Activated T-helper 17 cell treated with anti-CD3 and anti-CD28 coated beads, Interleukin-2, amount 50 U/mL, for 72 hours (primary cell): ENCODE data around the gene ASTN2. TPM values are rescaled to one million over a fixed set of nuclear protein-coding genes. Genes with fewer than 3 reads are reported as not detected.

Experiments used
- ATAC-seq: fragments of 150-1000 bp; cut with Tn5 transposase; replicated peaks from 2 replicates; pipeline ENCODE4 v1.10.0; 2021; ENCODE audit warnings: mild to moderate bottlenecking, moderate library complexity
- H3K27ac Mint-ChIP-seq: one replicate; pipeline ENCODE4 v1.8.0; 2022; ENCODE audit warnings: mixed read lengths
- H3K27me3 Mint-ChIP-seq: one replicate; pipeline ENCODE4 v1.8.0; 2022; ENCODE audit warnings: mixed read lengths
- H3K36me3 Mint-ChIP-seq: one replicate; pipeline ENCODE4 v1.8.0; 2022; ENCODE audit warnings: low read depth, mild to moderate bottlenecking, mixed read lengths
- H3K4me1 Mint-ChIP-seq: one replicate; pipeline ENCODE4 v1.8.0; 2022; ENCODE audit warnings: mixed read lengths
- H3K4me3 Mint-ChIP-seq: one replicate; pipeline ENCODE4 v1.8.0; 2022; ENCODE audit warnings: mild to moderate bottlenecking, mixed read lengths
- H3K9me3 Mint-ChIP-seq: one replicate; pipeline ENCODE4 v1.8.0; 2022; ENCODE audit warnings: mixed read lengths
- total RNA-seq, 2 donors: library from RNA; stranded (reverse); gene quantifications; one replicate each; pipeline ENCODE4 v1.2.3, GENCODE V29; 2022

Gene ASTN2
- total RNA-seq, 2 donors from 2014 or later = 3.3 to 5.4 TPM

DNA sequence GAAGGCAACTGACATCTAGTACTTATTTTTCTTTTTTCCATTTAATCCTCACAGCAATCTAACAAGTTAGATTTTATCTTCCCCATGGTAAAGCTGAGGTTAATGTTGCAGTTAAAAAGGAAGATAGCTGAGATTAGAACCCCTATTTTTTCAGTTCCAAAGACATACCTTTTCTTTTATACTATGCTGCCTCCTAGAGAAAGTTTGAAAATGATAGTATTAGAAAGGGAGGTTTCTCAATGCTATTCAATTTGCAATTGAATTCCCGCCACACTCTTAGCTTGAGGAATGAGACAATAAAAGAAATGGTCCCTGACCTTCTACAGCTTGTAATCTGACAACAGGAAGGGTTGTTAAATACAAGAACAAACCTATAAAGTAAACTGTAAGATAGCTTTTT, 923.6 kb downstream of the ASTN2 start:
- H3K4me1 Mint-ChIP-seq = no peaks in the 10 kb centered on the region

DNA sequence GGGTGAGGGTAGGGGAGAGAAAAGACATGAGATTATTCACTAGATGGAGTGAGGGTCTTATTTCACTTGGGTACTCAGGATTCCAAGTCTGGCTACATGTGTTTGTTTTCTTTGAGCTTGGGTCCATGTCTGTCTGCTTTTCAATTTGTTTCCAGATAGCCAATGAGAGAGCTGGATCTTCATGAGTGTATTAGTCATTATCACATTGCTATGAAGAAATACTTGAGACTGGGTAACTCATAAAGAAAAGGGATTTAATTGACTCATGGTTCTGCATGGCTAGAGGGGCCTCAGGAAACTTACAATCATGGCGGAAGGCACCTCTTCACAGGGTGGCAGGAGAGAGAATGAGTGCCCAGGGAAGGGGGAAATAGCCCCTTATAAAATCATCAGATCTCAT, 924.5 kb downstream of the ASTN2 start:
- no peaks in the 10 kb centered on the region for H3K9me3 Mint-ChIP-seq
- no peaks in the 10 kb centered on the region for H3K27me3 Mint-ChIP-seq
- no peak overlapping the region for H3K4me3 Mint-ChIP-seq
- no peak for ATAC-seq
- H3K36me3 Mint-ChIP-seq = no peaks in the 10 kb centered on the region
- no peaks in the 10 kb centered on the region for H3K4me1 Mint-ChIP-seq
- H3K27ac Mint-ChIP-seq = no peak overlapping the region

More for the DNA sequence above, 923.6 kb downstream of the ASTN2 start:
- ATAC-seq = no peak
- Mint-ChIP-seq H3K27ac (no peak overlapping the region), H3K4me3 (no peak overlapping the region), H3K36me3 (no peaks in the 10 kb centered on the region), H3K27me3 (no peaks in the 10 kb centered on the region), H3K9me3 (no peaks in the 10 kb centered on the region)

DNA sequence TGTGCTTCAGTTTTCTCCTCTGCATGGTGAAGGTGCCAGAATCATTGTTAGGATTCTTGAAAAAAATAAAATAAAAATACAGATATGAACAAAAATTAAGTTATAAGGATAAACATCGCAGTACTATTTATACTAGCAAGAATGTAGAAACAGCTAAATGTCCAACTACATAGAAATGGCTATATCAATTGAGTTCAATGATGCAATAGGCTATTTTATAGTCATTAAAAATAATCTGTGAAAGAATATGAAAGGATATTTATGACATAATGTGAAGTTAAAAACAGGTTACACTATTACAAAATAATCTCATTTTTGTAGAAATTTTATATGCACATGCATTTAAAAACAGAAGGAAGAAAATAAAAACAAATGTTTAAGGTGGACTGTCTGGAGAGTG, 926.5 kb downstream of the ASTN2 start:
- Mint-ChIP-seq H3K4me1 (no peaks in the 10 kb centered on the region), H3K27ac (no peak overlapping the region), H3K36me3 (no peaks in the 10 kb centered on the region), H3K9me3 (no peaks in the 10 kb centered on the region), H3K4me3 (no peak overlapping the region), H3K27me3 (no peaks in the 10 kb centered on the region)
- no peak for ATAC-seq

DNA sequence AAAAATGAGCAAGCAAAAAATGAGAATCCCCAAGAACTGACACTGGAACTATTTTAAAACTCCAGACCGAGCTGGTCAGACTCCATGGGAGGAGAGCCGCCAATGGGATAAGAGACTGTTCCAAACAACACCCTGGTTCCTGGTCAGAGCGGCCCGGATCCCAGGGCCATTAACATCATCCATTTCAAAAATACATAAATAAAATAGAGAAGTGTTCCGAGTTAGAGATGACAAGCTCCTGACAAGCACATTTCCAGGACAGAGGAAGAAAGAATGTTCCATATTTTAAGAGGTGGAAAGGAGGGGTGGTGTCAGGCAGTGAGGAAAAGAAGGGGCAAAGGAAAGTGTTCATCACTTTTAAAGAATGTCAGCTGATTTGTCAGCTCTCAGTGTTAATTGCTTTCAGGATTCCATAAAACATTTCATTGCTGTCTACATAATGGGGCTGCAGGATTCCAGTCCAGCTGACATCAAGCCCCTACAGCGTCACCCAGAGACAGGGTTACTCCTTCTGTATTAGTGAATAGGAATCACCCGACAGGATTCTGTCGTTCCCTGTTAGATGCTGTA, 930.3 kb downstream of the ASTN2 start:
- no peaks in the 10 kb centered on the region for H3K4me1 Mint-ChIP-seq
- no peaks in the 10 kb centered on the region for H3K9me3 Mint-ChIP-seq
- no peak overlapping the region for H3K4me3 Mint-ChIP-seq
- no peaks in the 10 kb centered on the region for H3K36me3 Mint-ChIP-seq
- H3K27ac Mint-ChIP-seq = no peak overlapping the region
- H3K27me3 Mint-ChIP-seq = no peaks in the 10 kb centered on the region
- no peak for ATAC-seq

DNA sequence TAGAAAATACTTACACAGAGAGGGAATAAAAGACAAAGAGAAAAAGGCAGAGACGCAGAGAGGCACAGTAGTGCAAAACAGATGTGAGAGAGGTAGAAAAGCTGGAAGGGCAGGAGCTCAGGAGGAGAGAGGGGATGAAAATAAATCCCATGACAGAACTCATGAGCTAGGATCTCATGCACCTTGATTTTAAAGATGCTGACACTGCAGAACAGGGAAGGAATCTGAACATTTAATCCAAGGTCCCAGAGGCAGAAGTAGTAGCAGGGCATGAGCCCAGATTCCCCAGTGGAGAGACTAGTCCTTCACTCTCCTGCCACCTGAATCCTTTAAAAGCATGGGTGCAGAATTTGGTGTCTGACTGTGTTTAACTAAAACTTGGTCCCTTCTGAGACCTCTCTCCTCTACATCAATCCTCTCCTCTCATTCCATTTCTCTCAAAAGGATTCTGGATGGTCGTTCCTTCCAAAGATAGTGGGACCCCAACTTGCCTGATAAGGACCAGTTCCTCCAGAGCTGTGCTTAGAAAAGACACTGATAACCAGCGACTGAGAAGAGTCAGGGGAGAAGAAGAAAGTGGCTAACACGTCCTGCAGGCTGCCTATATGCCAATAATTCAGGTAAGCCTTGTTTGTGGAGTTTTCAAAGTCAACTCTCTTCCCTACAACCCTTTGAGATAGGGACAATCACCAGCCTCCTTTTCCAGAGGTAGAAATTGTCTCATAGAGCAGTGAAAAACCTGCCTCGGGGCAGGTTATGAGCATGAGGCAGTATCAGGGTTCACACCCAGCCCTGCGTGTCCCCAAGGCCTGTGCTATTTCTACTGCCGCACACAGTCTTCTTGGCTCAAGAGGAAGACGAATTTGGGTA, 931.0 kb downstream of the ASTN2 start:
- Mint-ChIP-seq H3K9me3 (no peaks in the 10 kb centered on the region), H3K27me3 (no peaks in the 10 kb centered on the region), H3K27ac (no peak overlapping the region), H3K4me1 (no peaks in the 10 kb centered on the region), H3K36me3 (no peaks in the 10 kb centered on the region), H3K4me3 (no peak overlapping the region)
- no peak for ATAC-seq

DNA sequence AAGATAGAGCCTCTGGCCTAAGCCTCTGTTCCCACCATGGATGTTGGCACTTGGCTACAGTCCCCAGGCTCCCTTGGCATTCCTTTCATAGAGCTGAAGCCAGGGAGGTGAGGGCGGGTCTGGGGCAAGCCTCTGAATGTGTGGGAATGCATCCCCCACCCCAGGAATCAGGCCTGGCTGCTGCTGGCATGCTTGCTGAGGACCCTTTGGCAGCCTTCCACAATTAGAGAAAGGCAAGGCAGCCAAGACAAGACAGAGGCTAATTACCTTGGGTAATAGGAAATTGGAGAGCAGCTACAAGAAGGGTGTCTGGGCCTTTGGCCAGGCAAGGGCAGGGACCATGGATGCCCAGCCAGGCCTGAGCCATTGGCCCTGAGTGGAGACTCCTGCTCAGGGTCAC, 932.1 kb downstream of the ASTN2 start:
- ATAC-seq = no peak
- H3K36me3 Mint-ChIP-seq = no peaks in the 10 kb centered on the region
- H3K27me3 Mint-ChIP-seq = no peaks in the 10 kb centered on the region
- no peak overlapping the region for H3K4me3 Mint-ChIP-seq
- no peak overlapping the region for H3K27ac Mint-ChIP-seq
- H3K4me1 Mint-ChIP-seq = no peaks in the 10 kb centered on the region
- no peaks in the 10 kb centered on the region for H3K9me3 Mint-ChIP-seq

DNA sequence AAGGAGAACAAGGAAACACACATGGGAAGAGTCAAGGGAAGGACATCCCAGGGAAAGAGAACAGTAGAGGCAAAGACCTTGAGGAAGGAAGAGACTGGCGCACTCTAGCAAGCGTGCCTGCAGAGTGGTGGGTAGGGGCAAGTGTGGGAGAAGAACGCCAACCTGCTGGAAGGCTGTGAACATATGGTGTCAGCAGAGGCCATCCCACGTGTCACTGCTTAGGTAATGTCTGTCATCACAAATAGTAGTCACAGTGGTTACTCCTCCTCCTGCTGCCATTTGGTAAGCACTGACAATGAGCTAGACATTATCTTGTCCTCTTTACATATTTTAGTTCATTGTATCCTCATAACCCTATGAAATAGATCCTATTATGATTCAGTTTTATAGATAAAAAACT, 934.2 kb downstream of the ASTN2 start:
- no peak overlapping the region for H3K27ac Mint-ChIP-seq
- no peaks in the 10 kb centered on the region for H3K27me3 Mint-ChIP-seq
- no peak for ATAC-seq
- no peaks in the 10 kb centered on the region for H3K4me1 Mint-ChIP-seq
- no peaks in the 10 kb centered on the region for H3K36me3 Mint-ChIP-seq
- H3K9me3 Mint-ChIP-seq = peaks cover 3% of the 10 kb centered on the region
- no peak overlapping the region for H3K4me3 Mint-ChIP-seq

DNA sequence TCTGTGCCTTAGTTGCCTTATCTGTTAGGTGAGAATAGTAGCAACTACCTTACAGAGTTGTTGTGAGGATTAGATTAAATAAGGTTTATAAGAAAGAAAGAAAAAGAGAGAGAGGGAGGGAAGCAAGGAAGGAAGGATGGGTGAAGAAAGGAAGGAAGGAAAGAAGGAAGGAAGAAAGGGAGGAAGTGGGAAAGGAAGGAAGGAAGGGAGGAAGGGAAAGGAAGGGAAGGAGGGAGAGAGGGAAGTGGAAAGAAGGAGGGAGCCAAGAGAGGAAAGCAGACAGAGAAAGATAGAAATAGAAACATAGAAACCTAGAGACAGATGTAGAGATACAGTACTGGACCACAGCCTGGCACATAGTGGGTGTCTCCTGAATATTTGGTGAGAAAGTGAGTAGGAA, 934.9 kb downstream of the ASTN2 start:
- peaks cover 6% of the 10 kb centered on the region for H3K9me3 Mint-ChIP-seq
- H3K27me3 Mint-ChIP-seq = no peaks in the 10 kb centered on the region
- H3K4me3 Mint-ChIP-seq = no peak overlapping the region
- no peak for ATAC-seq
- no peaks in the 10 kb centered on the region for H3K36me3 Mint-ChIP-seq
- no peak overlapping the region for H3K27ac Mint-ChIP-seq
- H3K4me1 Mint-ChIP-seq = no peaks in the 10 kb centered on the region

DNA sequence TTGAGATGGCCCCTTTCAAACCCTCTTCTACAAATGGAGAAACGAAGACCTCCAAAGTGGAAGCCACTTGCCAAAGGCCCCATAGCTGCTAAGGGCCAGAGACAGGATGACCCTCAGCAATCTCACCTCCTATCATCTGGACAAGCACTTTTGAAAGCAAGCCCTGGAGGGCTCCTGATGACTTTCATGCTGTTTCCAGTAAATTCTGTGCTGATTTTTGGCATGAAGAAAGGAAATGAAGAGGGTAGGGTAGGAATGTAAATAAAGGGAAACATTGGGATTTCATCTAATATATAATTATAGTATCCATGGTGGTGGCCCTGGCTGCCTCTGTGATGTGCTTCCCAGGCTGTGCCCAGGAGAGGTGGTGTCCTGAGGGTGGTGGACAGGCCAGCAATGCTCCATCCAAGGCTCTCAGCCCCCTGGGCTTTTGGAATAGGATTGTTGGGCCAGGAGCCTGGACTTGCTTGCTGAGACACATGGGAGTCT, 935.8 kb downstream of the ASTN2 start:
- no peaks in the 10 kb centered on the region for H3K36me3 Mint-ChIP-seq
- no peak overlapping the region for H3K4me3 Mint-ChIP-seq
- H3K9me3 Mint-ChIP-seq = peaks cover 6% of the 10 kb centered on the region
- no peak for ATAC-seq
- H3K27ac Mint-ChIP-seq = no peak overlapping the region
- no peaks in the 10 kb centered on the region for H3K27me3 Mint-ChIP-seq
- H3K4me1 Mint-ChIP-seq = no peaks in the 10 kb centered on the region

DNA sequence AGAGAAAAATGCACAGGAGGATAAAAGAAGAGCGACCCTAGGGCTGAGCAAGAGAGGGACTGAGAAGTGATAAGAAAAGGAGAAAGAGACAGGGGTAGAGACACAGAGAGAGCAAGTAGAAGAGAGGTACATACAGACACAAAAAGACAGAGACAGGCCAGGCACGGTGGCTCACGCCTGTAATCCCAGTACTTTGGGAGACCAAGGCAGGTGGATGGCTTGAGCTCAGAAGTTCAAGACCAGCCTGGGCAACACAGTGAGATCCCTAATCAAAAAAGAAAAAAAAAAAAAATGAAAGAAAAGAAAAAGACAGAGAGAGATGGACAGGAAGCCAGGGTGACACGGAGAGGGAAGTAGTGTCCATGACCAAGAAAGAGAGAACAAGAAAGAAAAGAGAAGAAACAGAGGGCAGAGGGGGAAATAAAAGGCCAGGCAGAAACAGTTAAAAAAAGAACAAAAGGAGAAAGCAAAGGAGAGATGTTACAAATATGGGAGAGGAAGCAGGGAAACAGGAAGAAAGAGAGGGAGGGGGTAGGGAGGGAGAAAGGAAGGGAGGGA, 937.2 kb downstream of the ASTN2 start:
- Mint-ChIP-seq H3K4me1 (no peaks in the 10 kb centered on the region), H3K4me3 (no peak overlapping the region)
- no peak for ATAC-seq

DNA sequence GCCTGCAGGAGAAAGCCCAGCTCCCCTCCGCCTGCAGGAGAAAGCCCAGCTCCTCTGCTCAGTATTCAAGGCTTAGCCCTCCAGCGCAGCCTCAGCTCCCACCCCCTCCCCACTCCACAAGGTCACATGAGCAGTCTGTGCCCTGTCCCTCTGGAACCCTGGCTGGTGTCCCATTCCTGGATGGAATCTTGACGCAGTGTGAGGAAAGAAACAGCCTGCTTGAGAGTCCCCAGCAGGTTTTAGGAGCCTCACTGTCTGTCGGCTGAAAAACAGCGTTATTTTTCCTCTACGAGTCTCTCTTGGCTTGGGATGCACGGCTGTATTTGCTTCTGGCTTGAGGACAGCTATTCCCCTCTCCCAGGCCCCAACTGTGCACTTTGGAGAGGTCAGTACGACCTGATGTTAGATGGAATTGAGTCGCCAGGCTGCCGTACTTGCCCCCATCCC, 937.9 kb downstream of the ASTN2 start:
- Mint-ChIP-seq H3K27me3 (no peaks in the 10 kb centered on the region), H3K4me3 (no peak overlapping the region), H3K4me1 (no peaks in the 10 kb centered on the region), H3K36me3 (no peaks in the 10 kb centered on the region), H3K9me3 (peaks cover 6% of the 10 kb centered on the region), H3K27ac (no peak overlapping the region)
- no peak for ATAC-seq

More for the DNA sequence above, 937.2 kb downstream of the ASTN2 start:
- no peak overlapping the region for H3K27ac Mint-ChIP-seq
- peaks cover 6% of the 10 kb centered on the region for H3K9me3 Mint-ChIP-seq
- no peaks in the 10 kb centered on the region for H3K36me3 Mint-ChIP-seq
- no peaks in the 10 kb centered on the region for H3K27me3 Mint-ChIP-seq

DNA sequence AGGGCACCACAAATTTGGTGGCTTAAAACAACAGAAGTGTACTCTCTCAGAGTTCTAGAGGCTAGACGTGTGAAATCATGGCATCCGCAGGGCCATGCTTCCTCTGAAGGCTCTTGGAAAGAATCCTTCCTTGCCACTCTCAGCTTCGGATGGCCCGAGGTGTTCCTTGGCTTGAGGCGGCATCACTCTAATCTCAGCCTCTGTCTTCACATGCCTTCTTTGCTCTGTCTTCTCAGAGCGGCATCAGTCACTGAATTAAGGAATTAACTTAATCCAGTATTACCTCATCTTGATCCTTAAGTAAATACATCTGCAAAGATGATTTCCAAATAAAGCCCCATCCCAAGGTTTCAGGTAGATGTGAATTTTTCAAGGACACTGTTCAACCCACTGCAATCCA, 938.9 kb downstream of the ASTN2 start:
- ATAC-seq = no peak
- Mint-ChIP-seq H3K27ac (no peak overlapping the region), H3K4me1 (no peaks in the 10 kb centered on the region), H3K4me3 (no peak overlapping the region), H3K36me3 (no peaks in the 10 kb centered on the region), H3K9me3 (peaks cover 6% of the 10 kb centered on the region), H3K27me3 (no peaks in the 10 kb centered on the region)

DNA sequence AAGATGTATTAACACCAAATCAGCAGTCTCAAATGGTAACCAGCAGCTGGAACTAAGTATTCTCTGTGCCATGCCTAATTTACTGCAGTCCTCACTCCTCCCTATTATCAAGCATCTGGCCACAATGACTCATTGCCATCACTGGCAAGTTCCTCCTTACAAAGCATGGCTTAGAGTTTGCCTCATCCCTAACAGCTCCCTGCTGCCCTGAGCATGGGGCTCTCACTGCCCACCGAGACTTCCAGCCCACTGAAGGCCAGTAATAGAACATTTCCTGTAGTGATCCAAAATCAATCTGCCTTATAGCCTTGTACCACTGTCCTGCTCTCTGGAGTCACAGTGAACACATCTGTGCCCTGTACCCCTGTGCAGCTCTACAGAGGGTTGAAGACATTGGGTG, 939.7 kb downstream of the ASTN2 start:
- Mint-ChIP-seq H3K9me3 (peaks cover 6% of the 10 kb centered on the region), H3K4me3 (no peak overlapping the region), H3K36me3 (no peaks in the 10 kb centered on the region), H3K4me1 (no peaks in the 10 kb centered on the region), H3K27ac (no peak overlapping the region), H3K27me3 (no peaks in the 10 kb centered on the region)
- no peak for ATAC-seq

DNA sequence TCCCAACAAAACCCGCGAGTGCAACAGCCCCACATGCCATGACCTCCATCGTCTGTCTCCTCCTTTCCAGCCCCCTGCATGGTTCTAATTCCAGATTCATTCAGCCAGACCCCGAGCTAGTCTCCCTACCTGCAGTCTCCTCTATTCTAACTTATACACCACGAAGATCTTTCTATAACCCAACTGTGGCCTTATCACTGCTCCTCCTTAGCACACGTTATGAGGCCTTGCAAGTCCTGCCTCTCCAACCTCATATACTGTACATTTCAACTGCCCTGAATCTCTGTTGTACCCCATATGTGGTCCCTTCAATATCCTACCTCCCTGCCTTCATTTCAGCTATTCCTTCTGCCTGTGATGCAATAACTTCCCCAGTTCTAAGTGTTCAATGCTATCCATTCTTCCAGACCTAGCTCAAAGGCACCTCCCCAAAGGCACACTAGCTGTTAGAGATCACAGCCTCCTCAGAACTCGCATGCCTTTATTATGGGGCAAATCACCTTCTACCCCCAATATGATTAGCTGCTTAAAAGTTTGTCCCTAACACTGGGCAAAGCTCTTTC, 942.8 kb downstream of the ASTN2 start:
- no peaks in the 10 kb centered on the region for H3K4me1 Mint-ChIP-seq
- H3K27ac Mint-ChIP-seq = no peak overlapping the region
- no peaks in the 10 kb centered on the region for H3K27me3 Mint-ChIP-seq
- H3K9me3 Mint-ChIP-seq = peaks cover 6% of the 10 kb centered on the region
- ATAC-seq = no peak
- no peaks in the 10 kb centered on the region for H3K36me3 Mint-ChIP-seq
- H3K4me3 Mint-ChIP-seq = no peak overlapping the region
